H1 (cell line): ENCODE measurements around the gene KCNMA1. TPM values are rescaled to one million over a fixed set of nuclear protein-coding genes. Genes with fewer than 3 reads are reported as not detected.

Experiments
- CTCF ChIA-PET: fragments of 300-600 bp; sonication (Branson Sonifier 250); formaldehyde crosslinking; loops from one replicate; lab custom pipeline; 2021; ENCODE audit not compliant: partially characterized antibody; lab: Charles Lee
- POLR2A ChIA-PET: fragments of 300-600 bp; sonication (Branson Sonifier 250); formaldehyde crosslinking; loops from one replicate; lab custom pipeline; 2021; ENCODE audit warnings: inconsistent platforms; ENCODE audit not compliant: partially characterized antibody; lab: Charles Lee
- DNase-seq, 2 experiments: peaks; one replicate each; pipeline versions ENCODE4 v3.0.0 to v3.0.0-alpha.2; 2010 to 2022; ENCODE audit warnings: low spot score in 2 of 2, low read depth in 1 of 2, mixed read lengths in 1 of 2
- FAIRE-seq: peaks from 2 replicates; lab custom pipeline; 2011; peaks lifted over from hg19 to GRCh38; lab: Jason Lieb, UNC
- H2AFZ ChIP-seq: 2 replicates; pipeline ENCODE4 v1.8.1; 2012; ENCODE audit warnings: low read length, inconsistent platforms
- H2AK5ac ChIP-seq: 2 replicates; pipeline ENCODE4 v1.6.1; 2013; ENCODE audit warnings: low read depth, low read length
- H2BK120ac ChIP-seq: replicated peaks from 2 replicates; pipeline ENCODE3; 2013; ENCODE audit warnings: low read depth, low read length, inconsistent platforms
- H2BK12ac ChIP-seq: 2 replicates; pipeline ENCODE4 v1.6.1; 2013; ENCODE audit warnings: low read depth, low read length
- H2BK15ac ChIP-seq: 2 replicates; pipeline ENCODE4 v1.6.1; 2013; ENCODE audit warnings: low read length
- H2BK20ac ChIP-seq: 2 replicates; pipeline ENCODE4 v1.6.1; 2013; ENCODE audit warnings: low read length
- H2BK5ac ChIP-seq: 2 replicates; pipeline ENCODE4 v1.6.1; 2013; ENCODE audit warnings: low read depth, low read length
- H3K14ac ChIP-seq: 2 replicates; pipeline ENCODE4 v1.6.1; 2013; ENCODE audit warnings: inconsistent platforms; ENCODE audit not compliant: insufficient read length
- H3K18ac ChIP-seq: 2 replicates; pipeline ENCODE4 v1.6.1; 2013; ENCODE audit warnings: low read length; ENCODE audit errors: extremely low read depth
- H3K23ac ChIP-seq: 2 replicates; pipeline ENCODE4 v1.6.1; 2013; ENCODE audit warnings: inconsistent platforms; ENCODE audit not compliant: insufficient read length
- H3K23me2 ChIP-seq: 2 replicates; pipeline ENCODE4 v1.6.1; 2013; ENCODE audit warnings: low read depth, low read length
- H3K27ac ChIP-seq: 2 replicates; pipeline ENCODE4 v1.6.1; 2011; ENCODE audit warnings: low read depth, low read length, inconsistent platforms
- H3K27me3 ChIP-seq, 4 experiments: replicated peaks in 1 of 4; 1 replicate in 1 of 4; 2 replicates in 3 of 4; pipeline versions ENCODE4 v1.6.1 to v1.8.1; 2011 to 2013; ENCODE audit warnings: low read length in 3 of 4, mild to moderate bottlenecking in 3 of 4, inconsistent platforms in 2 of 4, mixed read lengths in 2 of 4, moderate library complexity in 1 of 4; ENCODE audit not compliant: control insufficient read depth in 3 of 4, insufficient read depth in 3 of 4; ENCODE audit errors: extremely low read depth in 1 of 4
- H3K36me3 ChIP-seq, 4 experiments: 2 replicates each; pipeline versions ENCODE4 v1.6.1 to v1.8.1; 2011 to 2013; ENCODE audit warnings: mild to moderate bottlenecking in 4 of 4, low read length in 3 of 4, moderate library complexity in 2 of 4, control low read depth in 1 of 4, inconsistent platforms in 1 of 4; ENCODE audit not compliant: insufficient read depth in 4 of 4, control insufficient read depth in 2 of 4
- H3K4ac ChIP-seq: replicated peaks from 2 replicates; pipeline ENCODE3; 2013; ENCODE audit warnings: low read length, low read depth, mixed read lengths, inconsistent platforms; ENCODE audit not compliant: insufficient read length
- H3K4me1 ChIP-seq, 4 experiments: replicated peaks in 1 of 4; 1 replicate in 1 of 4; 2 replicates in 3 of 4; pipeline versions ENCODE4 v1.6.1 to v1.8.1; 2011 to 2013; ENCODE audit warnings: low read length in 3 of 4, inconsistent platforms in 2 of 4, mixed read lengths in 1 of 4; ENCODE audit not compliant: insufficient read depth in 4 of 4, control insufficient read depth in 3 of 4
- H3K4me2 ChIP-seq, 2 experiments: 2 replicates each; pipeline versions ENCODE4 v1.6.1 to v1.8.1; 2011 to 2013; ENCODE audit warnings: low read depth in 2 of 2, low read length in 2 of 2, control low read depth in 1 of 2, inconsistent platforms in 1 of 2, mild to moderate bottlenecking in 1 of 2; ENCODE audit not compliant: insufficient read depth in 1 of 2
- H3K4me3 ChIP-seq, 4 experiments: fragments of 200-600, 300-600 bp in 1 of 4; sonication (generic), shearing (Covaris generic), sonication (Bioruptor Twin) in 1 of 4; 2 replicates each; pipeline versions ENCODE4 v1.5.1 to v1.8.1; 2011 to 2016; ENCODE audit warnings: low read length in 4 of 4, low read depth in 3 of 4, control low read depth in 2 of 4, inconsistent platforms in 2 of 4, mild to moderate bottlenecking in 2 of 4, mixed read lengths in 1 of 4, moderate library complexity in 1 of 4; ENCODE audit not compliant: insufficient read depth in 2 of 4; ENCODE audit errors: extremely low read depth in 1 of 4
- H3K56ac ChIP-seq: replicated peaks from 2 replicates; pipeline ENCODE3; 2013; ENCODE audit warnings: low read depth, mild to moderate bottlenecking, mixed read lengths, low read length, inconsistent platforms; ENCODE audit not compliant: insufficient read length
- H3K79me1 ChIP-seq: 2 replicates; pipeline ENCODE4 v1.6.1; 2013; ENCODE audit warnings: low read depth, low read length, control low read depth
- H3K79me2 ChIP-seq, 2 experiments: 2 replicates each; pipeline versions ENCODE4 v1.6.1 to v1.8.1; 2012 to 2013; ENCODE audit warnings: low read length in 2 of 2, mild to moderate bottlenecking in 2 of 2, inconsistent platforms in 1 of 2; ENCODE audit not compliant: insufficient read depth in 2 of 2, control insufficient read depth in 1 of 2
- H3K9ac ChIP-seq, 4 experiments: replicated peaks in 1 of 4; 1 replicate in 1 of 4; 2 replicates in 3 of 4; pipeline versions ENCODE4 v1.6.1 to v1.8.1; 2011 to 2013; ENCODE audit warnings: low read depth in 3 of 4, low read length in 3 of 4, control low read depth in 2 of 4, mild to moderate bottlenecking in 2 of 4, moderate library complexity in 2 of 4, inconsistent platforms in 1 of 4; ENCODE audit errors: extremely low read depth in 1 of 4
- H3K9me3 ChIP-seq, 2 experiments: 2 replicates each; pipeline versions ENCODE4 v1.6.1 to v1.8.1; 2012 to 2013; ENCODE audit warnings: mild to moderate bottlenecking in 2 of 2, moderate library complexity in 2 of 2, control low read depth in 1 of 2, inconsistent platforms in 1 of 2, low read depth in 1 of 2, low read length in 1 of 2, mixed read lengths in 1 of 2; ENCODE audit not compliant: insufficient read depth in 2 of 2
- H4K20me1 ChIP-seq, 2 experiments: replicated peaks in 1 of 2; 2 replicates each; pipeline versions ENCODE3 to v1.8.1; 2011 to 2013; ENCODE audit warnings: inconsistent platforms in 2 of 2, low read length in 2 of 2, mild to moderate bottlenecking in 1 of 2; ENCODE audit not compliant: insufficient read depth in 2 of 2, control insufficient read depth in 1 of 2
- H4K5ac ChIP-seq: 2 replicates; pipeline ENCODE4 v1.6.1; 2013; ENCODE audit warnings: low read length, low read depth, mixed read lengths, inconsistent platforms; ENCODE audit not compliant: insufficient read length
- H4K8ac ChIP-seq: 2 replicates; pipeline ENCODE4 v1.8.0; 2013; ENCODE audit warnings: mild to moderate bottlenecking, moderate library complexity, low read length, inconsistent platforms; ENCODE audit not compliant: insufficient read depth; ENCODE audit errors: extremely low read depth
- H4K91ac ChIP-seq: replicated peaks from 2 replicates; pipeline ENCODE3; 2013; ENCODE audit warnings: low read length, mixed read lengths, inconsistent platforms; ENCODE audit not compliant: insufficient read length
- CEBPB ChIP-seq: IDR thresholded peaks from 2 replicates; pipeline ENCODE4 v1.6.1; 2012; ENCODE audit warnings: low read depth, low read length
- PHF8 ChIP-seq: fragments of 200-600 bp; sonication (generic); conservative IDR thresholded peaks from 2 replicates; pipeline ENCODE4 v1.7.1; 2012; ENCODE audit warnings: low read depth, mild to moderate bottlenecking, inconsistent platforms, low read length, moderate library complexity
- POLR2A ChIP-seq, 2 experiments: IDR thresholded peaks; 1 replicate in 1 of 2; 2 replicates in 1 of 2; pipeline ENCODE4 v1.6.1; 2011; ENCODE audit warnings: low read depth in 2 of 2, low read length in 2 of 2, mild to moderate bottlenecking in 2 of 2; ENCODE audit errors: control extremely low read depth in 1 of 2
- POU5F1 ChIP-seq: IDR thresholded peaks from 2 replicates; pipeline ENCODE4 v1.6.1; 2011; ENCODE audit warnings: low read depth, mild to moderate bottlenecking, low read length, moderate library complexity
- SIRT6 ChIP-seq: IDR thresholded peaks from one replicate; pipeline ENCODE4 v1.7.1; 2012; ENCODE audit warnings: low read length, inconsistent platforms
- TAF1 ChIP-seq: IDR thresholded peaks from 2 replicates; pipeline ENCODE4 v1.6.1; 2011; ENCODE audit warnings: mild to moderate bottlenecking, low read depth, low read length
- TEAD4 ChIP-seq: IDR thresholded peaks from 2 replicates; pipeline ENCODE4 v1.6.1; 2012; ENCODE audit warnings: low read depth, low read length, inconsistent platforms, mixed read lengths
- YY1 ChIP-seq: IDR thresholded peaks from 2 replicates; pipeline ENCODE4 v1.6.1; 2011; ENCODE audit warnings: low read depth, mild to moderate bottlenecking, low read length
- WGBS, 2 experiments: shearing (Covaris generic) in 1 of 2; methylation state at CpG; one replicate each; pipeline versions ENCODE4 v1.1.6 to v1.1.7; 2013 to 2015; ENCODE audit warnings: low lambda C conversion rate in 2 of 2, mixed read lengths in 2 of 2, inconsistent platforms in 1 of 2, low coverage in 1 of 2, missing lambda C conversion rate in 1 of 2; ENCODE audit not compliant: insufficient replicate concordance in 2 of 2, insufficient coverage in 1 of 2, insufficient read length in 1 of 2; ENCODE audit errors: extremely low coverage in 1 of 2, missing lambda C conversion rate in 1 of 2; 5-methylcytosine and 5-hydroxymethylcytosine counted together
- polyA plus RNA-seq, 7 experiments: library from polyadenylated mRNA; depleted of rRNA in 3 of 7; stranded (reverse) in 5 of 7; unstranded in 2 of 7; fragments of >200 nt in 5 of 7; fragments of 200-250 nt in 2 of 7; gene quantifications; 1 replicate in 5 of 7; 2 replicates in 1 of 7; 4 replicates in 1 of 7; pipeline versions ENCODE4 v1.2.1 to v1.2.3, GENCODE V29; 2011 to 2013; ENCODE audit warnings: missing spikeins in 2 of 7, mixed read lengths in 2 of 7
- total RNA-seq: library from RNA; stranded (reverse); fragmentation: NEBNext Ultra II Directional; extraction: Animal tissue kit (Norgen Biotek cat#: 25700); gene quantifications from 2 replicates; pipeline ENCODE4 v1.2.1, GENCODE V29; 2021
- TF ChIP-seq, protein P1 (sequence below): IDR thresholded peaks from 2 replicates; pipeline ENCODE4 v1.6.1; 2012; ENCODE audit warnings: inconsistent platforms
- TF ChIP-seq, protein P2 (sequence below), 3 experiments: IDR thresholded peaks; 1 replicate in 2 of 3; 2 replicates in 1 of 3; pipeline versions ENCODE4 v1.5.1 to v1.6.1; 2011; ENCODE audit warnings: low read length in 3 of 3, mild to moderate bottlenecking in 3 of 3, inconsistent platforms in 2 of 3, low read depth in 1 of 3, moderate library complexity in 1 of 3; ENCODE audit not compliant: insufficient read depth in 1 of 3; ENCODE audit errors: control extremely low read depth in 1 of 3
- TF ChIP-seq, protein P3 (sequence below): IDR thresholded peaks from 2 replicates; pipeline ENCODE4 v1.6.1; 2012; ENCODE audit warnings: inconsistent platforms

The KCNMA1 gene
- total and polyA plus RNA-seq, 2 of the 8 experiments (the other 6 are each of a cell fraction or from before 2014, with no cell fraction given): 10.2 to 11.1 TPM

DNA sequence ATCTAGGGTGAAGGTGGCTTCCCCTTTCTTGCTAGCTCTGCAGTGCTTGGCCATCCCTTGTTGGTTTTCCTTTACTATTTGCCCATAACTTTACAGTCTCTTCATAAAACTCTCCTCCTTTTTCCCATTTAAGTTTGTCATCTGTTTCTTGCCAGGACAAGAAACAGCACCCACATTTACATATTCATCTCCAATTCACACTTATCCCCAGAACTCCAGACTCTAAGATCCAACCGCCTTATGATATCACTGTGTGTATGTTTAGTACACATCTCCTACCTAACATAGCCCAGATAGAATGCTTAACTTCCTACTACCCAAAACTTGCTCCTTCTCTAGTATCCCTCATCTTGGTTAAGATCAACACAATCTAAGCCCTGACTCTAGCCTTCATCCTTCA, 622.2 kb downstream of the KCNMA1 start:
- no peak for FAIRE-seq

More for the DNA sequence above, 622.2 kb downstream of the KCNMA1 start:
- H3K4me3 ChIP-seq: no peak overlapping the region
- H3K18ac ChIP-seq: no peak overlapping the region
- H3K79me1 ChIP-seq: no peaks in the 10 kb centered on the region
- no peak overlapping the region for H2BK120ac ChIP-seq
- H3K4me2 ChIP-seq: no peak overlapping the region
- H3K23ac ChIP-seq: no peak overlapping the region
- H2AFZ ChIP-seq: no peak overlapping the region
- TF ChIP-seq YY1: no peak
- TF ChIP-seq SIRT6: no peak
- no peak for TF ChIP-seq CEBPB
- TF ChIP-seq, protein P1, sequence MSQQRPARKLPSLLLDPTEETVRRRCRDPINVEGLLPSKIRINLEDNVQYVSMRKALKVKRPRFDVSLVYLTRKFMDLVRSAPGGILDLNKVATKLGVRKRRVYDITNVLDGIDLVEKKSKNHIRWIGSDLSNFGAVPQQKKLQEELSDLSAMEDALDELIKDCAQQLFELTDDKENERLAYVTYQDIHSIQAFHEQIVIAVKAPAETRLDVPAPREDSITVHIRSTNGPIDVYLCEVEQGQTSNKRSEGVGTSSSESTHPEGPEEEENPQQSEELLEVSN: no peak
- TF ChIP-seq PHF8: no peak
- TF ChIP-seq, protein P2, sequence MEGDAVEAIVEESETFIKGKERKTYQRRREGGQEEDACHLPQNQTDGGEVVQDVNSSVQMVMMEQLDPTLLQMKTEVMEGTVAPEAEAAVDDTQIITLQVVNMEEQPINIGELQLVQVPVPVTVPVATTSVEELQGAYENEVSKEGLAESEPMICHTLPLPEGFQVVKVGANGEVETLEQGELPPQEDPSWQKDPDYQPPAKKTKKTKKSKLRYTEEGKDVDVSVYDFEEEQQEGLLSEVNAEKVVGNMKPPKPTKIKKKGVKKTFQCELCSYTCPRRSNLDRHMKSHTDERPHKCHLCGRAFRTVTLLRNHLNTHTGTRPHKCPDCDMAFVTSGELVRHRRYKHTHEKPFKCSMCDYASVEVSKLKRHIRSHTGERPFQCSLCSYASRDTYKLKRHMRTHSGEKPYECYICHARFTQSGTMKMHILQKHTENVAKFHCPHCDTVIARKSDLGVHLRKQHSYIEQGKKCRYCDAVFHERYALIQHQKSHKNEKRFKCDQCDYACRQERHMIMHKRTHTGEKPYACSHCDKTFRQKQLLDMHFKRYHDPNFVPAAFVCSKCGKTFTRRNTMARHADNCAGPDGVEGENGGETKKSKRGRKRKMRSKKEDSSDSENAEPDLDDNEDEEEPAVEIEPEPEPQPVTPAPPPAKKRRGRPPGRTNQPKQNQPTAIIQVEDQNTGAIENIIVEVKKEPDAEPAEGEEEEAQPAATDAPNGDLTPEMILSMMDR (IDR thresholded peaks at IDR 0.05; ENCODE audit: control extremely low read depth in 1 of 3, insufficient read depth in 1 of 3, low read depth in 1 of 3, low read length in 3 of 3): no peak
- no peak for TF ChIP-seq POLR2A (IDR thresholded peaks at IDR 0.05; ENCODE audit: control extremely low read depth in 1 of 2, low read depth in 2 of 2, low read length in 2 of 2)
- no peak for TF ChIP-seq TEAD4
- no peak for TF ChIP-seq TAF1
- no peak for TF ChIP-seq POU5F1
- TF ChIP-seq, protein P3, sequence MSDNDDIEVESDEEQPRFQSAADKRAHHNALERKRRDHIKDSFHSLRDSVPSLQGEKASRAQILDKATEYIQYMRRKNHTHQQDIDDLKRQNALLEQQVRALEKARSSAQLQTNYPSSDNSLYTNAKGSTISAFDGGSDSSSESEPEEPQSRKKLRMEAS: no peak
- H2AK5ac ChIP-seq: no peak overlapping the region
- ChIA-PET CTCF (interaction anchor here (1.2 kb wide), 1 partner anchor 10 kb away, joined by 4 read pairs; no protein-coding TSS in a partner anchor), POLR2A (no interaction called here)
- no peaks in the 10 kb centered on the region for H4K20me1 ChIP-seq
- H2BK5ac ChIP-seq: no peak overlapping the region
- no peak overlapping the region for H3K9ac ChIP-seq
- H2BK20ac ChIP-seq: no peak overlapping the region
- H3K4me1 ChIP-seq: no peaks in the 10 kb centered on the region
- H3K27ac ChIP-seq: no peak overlapping the region
- no peaks in the 10 kb centered on the region for H3K27me3 ChIP-seq
- H3K56ac ChIP-seq: no peak overlapping the region
- no peaks in the 10 kb centered on the region for H3K23me2 ChIP-seq
- H2BK15ac ChIP-seq: no peak overlapping the region
- no peak overlapping the region for H4K5ac ChIP-seq
- 79% methylated on average over 1 of the region's 1 CpG; no CpG with 5 or more reads in 1 of the 2 experiments for WGBS, 2 experiments
- H3K79me2 ChIP-seq: no peaks in the 10 kb centered on the region
- no peaks in the 10 kb centered on the region for H3K36me3 ChIP-seq
- no peak overlapping the region for H3K14ac ChIP-seq
- no peaks in the 10 kb centered on the region for H3K9me3 ChIP-seq
- no peak for DNase-seq
- no peak overlapping the region for H4K91ac ChIP-seq
- no peak overlapping the region for H4K8ac ChIP-seq
- H3K4ac ChIP-seq: no peak overlapping the region
- no peak overlapping the region for H2BK12ac ChIP-seq
